Suppressor macrophage treated with lipopolysaccharide for 1 hour (primary cell): ENCODE measurements around the gene TNS3.

ENCODE experiments used
- DNase-seq, 3 donors: peaks; one replicate each; pipeline ENCODE4 v3.0.0-alpha.2; 2020 to 2022

TNS3 gene

GRCh38 chr7:47580811-47581331 lies 1.0 kb downstream of the TNS3 start:
- peak; percentile 43 to 49 (median 44) for DNase-seq

- no peak for DNase-seq
These were observed 1.7 kb downstream of the TNS3 start for GRCh38 chr7:47580175-47580706.

- DNase-seq, result no peak
These were observed 2.5 kb downstream of the TNS3 start for GRCh38 chr7:47579458-47579857.

- DNase-seq, result peak; percentile 57 to 87 (median 65)
These were observed 3.2 kb downstream of the TNS3 start for GRCh38 chr7:47578579-47579270.

GRCh38 chr7:47577321-47577919 lies 4.5 kb downstream of the TNS3 start:
- peak in 1 of 3 donors; percentile 28 for DNase-seq

GRCh38 chr7:47576866-47577306 lies 5.0 kb downstream of the TNS3 start:
- no peak for DNase-seq

GRCh38 chr7:47576031-47576865 lies 5.7 kb downstream of the TNS3 start:
- DNase-seq, result peak in 2 of 3 donors; percentile 40 to 64

GRCh38 chr7:47574482-47575329 lies 7.2 kb downstream of the TNS3 start:
- peak; percentile 91 to 94 (median 92) for DNase-seq

- peak; percentile 58 to 82 (median 69) for DNase-seq
These were observed 8.0 kb downstream of the TNS3 start for GRCh38 chr7:47573758-47574481.

GRCh38 chr7:47572939-47573757 lies 8.8 kb downstream of the TNS3 start:
- no peak for DNase-seq

GRCh38 chr7:47572094-47572445 lies 9.8 kb downstream of the TNS3 start:
- DNase-seq, result no peak

- DNase-seq, result peak; percentile 72 to 78 (median 75)
These were observed 10.4 kb downstream of the TNS3 start for GRCh38 chr7:47571331-47572093.

- DNase-seq, result no peak
These were observed 11.3 kb downstream of the TNS3 start for GRCh38 chr7:47570649-47571050.

- DNase-seq, result peak; percentile 73 to 86 (median 84)
These were observed 13.4 kb downstream of the TNS3 start for GRCh38 chr7:47568547-47568946.

GRCh38 chr7:47568056-47568455 lies 13.9 kb downstream of the TNS3 start:
- DNase-seq, result no peak

- DNase-seq, result no peak
These were observed 16.2 kb downstream of the TNS3 start for GRCh38 chr7:47565640-47566250.

GRCh38 chr7:47563521-47563920 lies 18.4 kb downstream of the TNS3 start:
- peak in 2 of 3 donors; percentile 30 to 35 for DNase-seq

GRCh38 chr7:47561715-47562446 lies 20.0 kb downstream of the TNS3 start:
- DNase-seq, result no peak
